ENCODE results near the gene XYLT1. TPM values are rescaled to one million over a fixed set of nuclear protein-coding genes. Genes with fewer than 3 reads are reported as not detected.

Gene XYLT1
- total and polyA plus RNA-seq, 10 of the 15 experiments (the other 5 are each of a cell fraction or from before 2014, with no cell fraction given): 0.88 to 14.8 (median 5.8) TPM

GRCh38 chr16:17340804-17341203 is 130.0 kb downstream of the XYLT1 start:
- H3K4me2 ChIP-seq (ENCODE audit: control insufficient read depth, insufficient read depth): no peak overlapping the region
- H3K4me3 ChIP-seq: no peak overlapping the region
- H2AFZ ChIP-seq (ENCODE audit: control insufficient read depth, low read depth, low read length): no peak overlapping the region
- FAIRE-seq (no peak), DNase-seq (ENCODE audit: low read depth, low spot score) (no peak), ATAC-seq (0 out of 3 replicates have a peak, but pooled peaks have one; percentile 11)
- peaks cover 47% of the 10 kb centered on the region for H3K4me1 ChIP-seq (ENCODE audit: control insufficient read depth, insufficient read depth, low read length)
- no peak overlapping the region for H3K9ac ChIP-seq (ENCODE audit: control insufficient read depth, insufficient read depth, low read length)
- no peaks in the 10 kb centered on the region for H3K79me2 ChIP-seq (ENCODE audit: control insufficient read depth, insufficient read depth, low read length)
- in situ Hi-C loops (cut with MboI) (loop anchor here (10.0 kb wide), 1 partner anchor 476 kb away; no protein-coding TSS in a partner anchor), intact Hi-C loops (cut with micrococcal nuclease; ENCODE audit: unreplicated experiment) (no loop called here)
- H3K27me3 ChIP-seq (replicated peaks in 1 of 2; ENCODE audit: control insufficient read depth in 2 of 2, insufficient read depth in 2 of 2, low read length in 1 of 2): no peaks in the 10 kb centered on the region
- SMC1A ChIA-PET (ENCODE audit: uncharacterized antibody, unreplicated experiment): interaction anchor here (0.9 to 10.3 kb wide), 5 partner anchors 27 to 61 kb away, joined by 3 to 303 read pairs (median 6); no protein-coding TSS in a partner anchor
- no peaks in the 10 kb centered on the region for H4K20me1 ChIP-seq (ENCODE audit: control insufficient read depth, insufficient read depth)
- H3K9me3 ChIP-seq (replicated peaks; ENCODE audit: control insufficient read depth, insufficient read depth, low read length): no peaks in the 10 kb centered on the region
- POLR2A ChIA-PET: interaction anchor here (0.6 kb wide), 1 partner anchor 24 kb away, joined by 3 read pairs; no protein-coding TSS in a partner anchor
- RAD21 ChIA-PET (ENCODE audit: unreplicated experiment): interaction anchor here (0.7 to 8.0 kb wide), 7 partner anchors 23 to 127 kb away, joined by 3 to 162 read pairs (median 4); no protein-coding TSS in a partner anchor
- TF ChIP-seq IKZF1 (conservative IDR thresholded peaks at IDR 0.05): peak; percentile 49; the same call in 1 of the 2 replicates
- TF ChIP-seq NR2C1 (IDR thresholded peaks at IDR 0.05): no peak
- peak; percentile 51 for TF ChIP-seq RUNX3 (IDR thresholded peaks at IDR 0.05; ENCODE audit: low read length)
- peak in 1 of 2 experiments; percentile 22; a peak in 1 of 4 replicates for TF ChIP-seq IKZF2 (IDR thresholded peaks at IDR 0.05)
- TF ChIP-seq GABPA (IDR thresholded peaks at IDR 0.05; ENCODE audit: low read depth): peak; percentile 51; the same call in 1 of the 2 replicates
- TF ChIP-seq ETV6 (conservative IDR thresholded peaks at IDR 0.05 in 1 of 2, IDR thresholded peaks at IDR 0.05 in 1 of 2; ENCODE audit: borderline replicate concordance in 1 of 2, low read depth in 1 of 2): peak in 1 of 2 experiments; percentile 62; a peak in 1 of 4 replicates
- no peak for TF ChIP-seq TAF1 (IDR thresholded peaks at IDR 0.05; ENCODE audit: borderline replicate concordance, low read depth, low read length)
- TF ChIP-seq RELA (IDR thresholded peaks at IDR 0.05; ENCODE audit: borderline replicate concordance, partially characterized antibody): no peak
- TF ChIP-seq SPI1 (IDR thresholded peaks at IDR 0.05; ENCODE audit: borderline replicate concordance, insufficient read depth, low read depth, low read length): peak; percentile 27; the same call in 1 of the 2 replicates
- TF ChIP-seq JUNB (IDR thresholded peaks at IDR 0.05): peak; percentile 62
- 0 out of 2 replicates have a peak, but pooled peaks have one; percentile 4 for TF ChIP-seq CREM (IDR thresholded peaks at IDR 0.05; ENCODE audit: low read depth)
- no peak for TF ChIP-seq SMC3 (IDR thresholded peaks at IDR 0.05; ENCODE audit: borderline replicate concordance, low read length)
- H3K27ac ChIP-seq (ENCODE audit: control insufficient read depth, insufficient read depth): no peak overlapping the region
- CTCF ChIA-PET: no interaction called here
- WGBS (ENCODE audit: insufficient coverage, insufficient replicate concordance, low lambda C conversion rate, missing lambda C conversion rate): 1% methylated on average over 4 of the region's 4 CpGs
- no peaks in the 10 kb centered on the region for H3K36me3 ChIP-seq (ENCODE audit: control insufficient read depth in 2 of 2, insufficient read depth in 2 of 2, low read length in 1 of 2)
- no TSS peak for BruUV-seq (replicated peaks)

Data from GM12878 (cell line).